Omental fat pad (tissue), 4 donors: ENCODE results near the gene DTX1. TPM values are rescaled to one million over a fixed set of nuclear protein-coding genes. Genes with fewer than 3 reads are reported as not detected.
"Not testable (repeated sequence)": the region's sequence is repeated elsewhere in the genome, so short reads cannot be mapped to it uniquely, and the experiment has no call there.

ENCODE experiments used
- ATAC-seq: fragments of 150-250 bp; one replicate; pipeline ENCODE4 v1.9.1; 2016; ENCODE audit warnings: mild to moderate bottlenecking, moderate library complexity; ENCODE audit not compliant: low FRiP score
- DNase-seq: peaks from one replicate; pipeline ENCODE4 v3.0.0-alpha.2; 2019; ENCODE audit warnings: low spot score
- total RNA-seq, 4 donors: library from RNA; depleted of rRNA; stranded (reverse); fragments of >200 nt; gene quantifications; one replicate each; pipeline ENCODE4 v1.1.0, GENCODE V29; 2016
- TF ChIP-seq, protein P1 (sequence below), 3 donors: fragments of 450-650 bp; IDR thresholded peaks; one replicate each; pipeline ENCODE4 v1.5.1; 2016 to 2017; ENCODE audit warnings: antibody characterized with exemption in 3 of 3, mild to moderate bottlenecking in 3 of 3, moderate library complexity in 2 of 3

Gene DTX1
- total RNA-seq, 4 donors from 2014 or later: 30.1 to 80.9 (median 35.5) TPM

DNA sequence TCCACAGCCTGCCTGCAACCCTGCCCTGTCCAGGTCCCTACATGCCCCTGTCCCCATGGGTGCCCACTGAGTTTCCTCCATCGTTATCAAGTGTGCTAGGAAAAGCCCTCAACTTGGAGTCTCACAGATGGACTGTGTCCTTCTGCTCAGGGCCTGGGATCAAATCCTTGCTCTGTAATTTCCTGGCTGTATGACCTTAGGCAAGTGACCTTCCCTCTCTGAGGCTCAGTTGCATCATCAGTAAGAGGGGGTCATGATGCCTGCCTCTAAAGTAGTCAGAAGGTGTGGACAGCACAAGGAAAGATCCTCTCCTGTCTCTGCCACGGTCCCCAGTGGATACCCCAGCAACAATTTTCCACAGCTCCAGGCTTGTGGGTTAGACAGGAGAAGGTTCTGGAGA lies 56.9 kb downstream of the DTX1 start:
- TF ChIP-seq, protein P1, sequence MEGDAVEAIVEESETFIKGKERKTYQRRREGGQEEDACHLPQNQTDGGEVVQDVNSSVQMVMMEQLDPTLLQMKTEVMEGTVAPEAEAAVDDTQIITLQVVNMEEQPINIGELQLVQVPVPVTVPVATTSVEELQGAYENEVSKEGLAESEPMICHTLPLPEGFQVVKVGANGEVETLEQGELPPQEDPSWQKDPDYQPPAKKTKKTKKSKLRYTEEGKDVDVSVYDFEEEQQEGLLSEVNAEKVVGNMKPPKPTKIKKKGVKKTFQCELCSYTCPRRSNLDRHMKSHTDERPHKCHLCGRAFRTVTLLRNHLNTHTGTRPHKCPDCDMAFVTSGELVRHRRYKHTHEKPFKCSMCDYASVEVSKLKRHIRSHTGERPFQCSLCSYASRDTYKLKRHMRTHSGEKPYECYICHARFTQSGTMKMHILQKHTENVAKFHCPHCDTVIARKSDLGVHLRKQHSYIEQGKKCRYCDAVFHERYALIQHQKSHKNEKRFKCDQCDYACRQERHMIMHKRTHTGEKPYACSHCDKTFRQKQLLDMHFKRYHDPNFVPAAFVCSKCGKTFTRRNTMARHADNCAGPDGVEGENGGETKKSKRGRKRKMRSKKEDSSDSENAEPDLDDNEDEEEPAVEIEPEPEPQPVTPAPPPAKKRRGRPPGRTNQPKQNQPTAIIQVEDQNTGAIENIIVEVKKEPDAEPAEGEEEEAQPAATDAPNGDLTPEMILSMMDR (IDR thresholded peaks at IDR 0.05): no peak
- ATAC-seq (no peak), DNase-seq (no peak)

DNA sequence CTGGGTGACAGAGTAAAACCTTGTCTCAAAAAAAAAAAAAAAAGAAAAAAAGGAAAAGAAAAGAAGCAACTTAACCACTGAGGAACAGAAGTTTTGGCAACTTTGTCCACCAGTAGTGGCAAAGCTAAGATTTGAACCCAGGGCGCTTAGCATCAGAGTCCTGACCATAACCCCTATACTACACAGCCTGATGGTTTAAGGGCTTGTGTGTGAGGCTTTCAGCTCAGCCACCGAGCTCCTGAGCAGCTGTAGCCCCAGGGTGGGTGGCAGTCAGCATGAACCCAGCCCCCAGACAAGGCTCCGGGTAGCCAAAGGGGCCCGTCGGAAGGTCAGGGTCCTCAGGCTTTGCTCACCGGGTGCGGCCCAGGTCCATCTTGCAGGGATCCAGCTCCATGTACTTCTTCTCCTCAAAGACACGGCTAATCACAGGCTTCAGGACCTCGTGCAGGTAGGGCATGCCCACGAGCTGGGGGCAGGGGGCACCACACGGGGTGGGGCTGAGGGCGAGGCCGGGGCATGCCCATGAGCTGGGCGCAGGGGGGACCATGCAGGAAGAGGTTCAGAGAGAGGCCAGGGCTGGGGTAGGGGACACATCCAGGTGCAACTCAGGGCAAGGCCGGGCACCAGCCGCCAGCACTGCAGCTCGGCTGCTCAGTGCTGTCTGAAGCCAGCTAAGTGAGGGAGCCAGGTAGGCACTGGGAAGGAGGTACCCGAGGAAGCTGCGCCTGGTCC lies 58.1 kb downstream of the DTX1 start:
- ATAC-seq (no peak), DNase-seq (no peak)
- TF ChIP-seq, protein P1 (IDR thresholded peaks at IDR 0.05): no peak

DNA sequence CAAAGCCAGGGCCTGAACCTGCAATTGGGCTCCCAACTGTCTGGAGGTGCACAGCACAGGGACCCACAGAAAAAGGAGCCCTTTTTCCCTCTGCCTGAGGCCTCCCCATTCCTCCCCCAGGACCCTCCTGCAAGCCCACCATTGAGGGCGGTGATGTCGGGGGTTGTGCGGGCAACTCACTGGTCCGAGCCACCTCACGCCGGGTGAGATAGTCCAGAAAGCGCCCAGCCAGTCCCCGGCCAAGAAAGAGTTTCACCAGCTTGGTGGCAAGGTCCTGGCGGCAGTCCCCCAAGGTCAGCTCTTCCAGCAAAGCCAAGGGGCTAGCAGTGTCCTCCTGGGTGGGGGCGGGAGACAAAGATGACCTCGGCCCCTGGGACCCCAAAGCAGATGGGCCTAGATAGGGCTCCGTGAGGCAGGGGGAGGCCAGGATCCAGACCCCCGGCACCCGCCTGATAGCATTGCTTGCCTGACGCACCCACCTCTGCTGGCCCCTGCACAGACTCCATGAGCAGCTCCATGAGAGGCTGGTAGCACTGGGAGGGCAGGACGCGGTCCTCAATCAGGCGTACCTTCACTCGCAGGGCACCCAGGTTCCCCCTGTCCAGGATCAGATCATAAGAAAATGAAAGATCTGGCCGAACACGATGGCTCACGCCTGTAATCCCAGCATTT lies 59.1 kb downstream of the DTX1 start:
- TF ChIP-seq, protein P1 (IDR thresholded peaks at IDR 0.05): no peak
- ATAC-seq (no peak), DNase-seq (no peak)

DNA sequence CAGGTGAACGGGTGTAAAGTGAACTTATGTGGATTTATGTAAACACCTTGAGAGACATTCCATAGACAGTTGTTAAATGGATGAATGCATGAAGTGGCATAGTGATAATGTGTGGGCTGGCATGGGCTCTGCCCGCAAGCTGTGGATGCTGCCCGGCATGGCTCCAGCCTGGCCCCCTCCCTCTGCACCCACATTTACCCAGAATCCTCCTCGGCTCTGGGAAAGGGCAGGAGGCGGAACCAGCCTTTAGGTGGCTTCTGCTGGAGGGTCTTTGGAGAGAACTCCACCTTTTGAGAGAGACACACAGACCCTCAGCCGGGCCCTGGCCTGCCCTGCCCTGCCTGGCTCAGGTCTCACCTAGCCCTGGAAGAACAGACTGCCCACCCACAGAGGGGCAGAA lies 60.3 kb downstream of the DTX1 start:
- TF ChIP-seq, protein P1 (IDR thresholded peaks at IDR 0.05): no peak
- no peak for ATAC-seq
- no peak for DNase-seq

DNA sequence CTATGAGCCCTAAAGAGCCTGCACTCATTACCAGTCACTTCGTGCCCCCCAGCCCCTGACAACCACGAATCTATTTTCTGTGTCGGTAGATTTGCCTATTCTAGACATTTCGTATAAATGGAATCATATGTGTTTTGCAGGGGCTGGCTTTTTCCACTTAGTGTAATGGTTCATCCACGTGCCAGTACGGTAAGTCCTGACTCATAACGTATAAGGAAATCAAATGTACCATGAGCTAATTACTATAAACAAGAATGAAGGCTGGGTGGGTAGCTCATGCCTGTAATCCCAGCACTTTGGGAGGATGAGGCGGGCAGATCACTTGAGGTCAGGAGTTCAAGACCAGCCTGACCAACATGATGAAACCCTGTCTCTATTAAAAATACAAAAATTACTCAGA lies 61.2 kb downstream of the DTX1 start:
- not testable (repeated sequence) for ATAC-seq

DNA sequence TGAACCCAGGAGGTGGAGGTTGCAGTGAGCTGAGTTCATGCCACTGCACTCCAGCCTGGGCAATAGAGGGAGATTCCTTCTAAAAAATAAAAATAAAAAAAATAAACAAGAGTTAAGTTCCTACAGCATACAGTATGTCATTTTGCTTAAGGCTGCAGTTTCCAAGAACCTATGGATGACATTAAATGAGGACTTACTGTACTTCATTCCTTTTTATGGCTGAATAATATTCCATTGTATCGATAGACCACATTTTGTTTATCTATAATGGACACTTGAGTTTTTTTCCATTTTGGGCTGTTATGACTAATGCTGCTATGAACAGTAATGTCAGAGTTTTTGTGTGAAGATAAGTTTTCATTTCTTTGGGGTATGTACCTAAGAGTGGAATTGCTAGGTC lies 61.6 kb downstream of the DTX1 start:
- DNase-seq: no peak
- no peak for ATAC-seq
- TF ChIP-seq, protein P1 (IDR thresholded peaks at IDR 0.05): no peak

More for the DNA sequence above, 61.2 kb downstream of the DTX1 start:
- not testable (repeated sequence) for DNase-seq

DNA sequence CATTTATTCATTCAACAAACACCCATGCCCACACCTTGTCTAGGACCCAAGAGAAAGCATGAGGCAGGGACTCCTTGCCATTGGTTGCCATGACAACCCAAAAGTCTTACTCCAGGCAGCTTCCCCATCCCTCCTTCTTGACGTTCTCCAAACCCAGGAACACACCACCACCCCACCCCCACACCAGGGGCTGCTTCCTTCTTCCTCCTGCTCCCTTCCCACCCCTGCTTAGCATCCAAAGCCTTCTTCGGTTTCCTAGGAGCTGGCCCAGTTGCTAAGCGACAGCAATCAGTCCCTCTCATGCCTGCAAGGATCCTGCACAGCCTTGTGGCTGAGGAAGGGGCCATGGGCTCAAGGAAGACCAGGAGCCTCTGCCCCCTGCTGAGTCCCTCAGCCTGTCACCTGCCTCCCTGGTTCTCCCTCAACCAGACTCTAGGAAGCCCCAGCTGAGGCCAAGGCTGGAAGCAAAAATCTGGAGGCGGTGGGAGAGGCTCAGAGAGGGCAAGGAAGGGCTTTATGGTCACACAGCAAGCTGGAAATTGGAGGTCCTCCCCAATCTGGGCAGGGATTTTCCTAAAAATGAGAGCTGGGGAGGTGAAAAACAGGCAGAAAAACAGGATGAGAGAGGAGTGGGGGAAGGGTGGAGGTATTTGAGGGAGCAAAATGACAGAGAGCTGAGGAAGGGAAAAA lies 63.6 kb downstream of the DTX1 start:
- no peak for ATAC-seq
- TF ChIP-seq, protein P1 (IDR thresholded peaks at IDR 0.05): no peak
- no peak for DNase-seq
